Measurements from ENCODE around the gene ATP5PB.

Gene ATP5PB

GRCh38 chr1:111476214-111476613 is 26.9 kb downstream of the ATP5PB start:
- DNase-seq: no peak

GRCh38 chr1:111476761-111477309 is 27.6 kb downstream of the ATP5PB start:
- DNase-seq: no peak

GRCh38 chr1:111480674-111481073 is 31.4 kb downstream of the ATP5PB start:
- DNase-seq: no peak

- DNase-seq: no peak
These were observed 32.3 kb downstream of the ATP5PB start for GRCh38 chr1:111481387-111482221.

GRCh38 chr1:111483166-111483565 is 33.9 kb downstream of the ATP5PB start:
- no peak for DNase-seq

- DNase-seq: no peak
These were observed 34.6 kb downstream of the ATP5PB start for GRCh38 chr1:111483876-111484275.

GRCh38 chr1:111484391-111485026 is 35.2 kb downstream of the ATP5PB start:
- no peak for DNase-seq

- no peak for DNase-seq
These were observed 37.2 kb downstream of the ATP5PB start for GRCh38 chr1:111486431-111486830.

GRCh38 chr1:111487133-111487532 is 37.9 kb downstream of the ATP5PB start:
- DNase-seq: no peak

GRCh38 chr1:111488669-111489068 is 39.4 kb downstream of the ATP5PB start:
- DNase-seq: no peak

GRCh38 chr1:111489604-111490003 is 40.3 kb downstream of the ATP5PB start:
- DNase-seq: no peak

- no peak for DNase-seq
These were observed 41.0 kb downstream of the ATP5PB start for GRCh38 chr1:111490220-111490619.

GRCh38 chr1:111491070-111491469 is 41.8 kb downstream of the ATP5PB start:
- DNase-seq: no peak

- no peak for DNase-seq
These were observed 47.1 kb downstream of the ATP5PB start for GRCh38 chr1:111496398-111496797.

GRCh38 chr1:111497592-111497991 is 48.3 kb downstream of the ATP5PB start:
- no peak for DNase-seq

GRCh38 chr1:111499026-111499785 is 49.9 kb downstream of the ATP5PB start:
- DNase-seq: no peak

GRCh38 chr1:111501645-111502044 is 52.4 kb downstream of the ATP5PB start:
- no peak for DNase-seq

- no peak for DNase-seq
These were observed 54.4 kb downstream of the ATP5PB start, which contains the start of the genes ADORA3 and TMIGD3 for GRCh38 chr1:111503585-111504060. TSS of gene ADORA3 (minus strand) at chr1:111503633. CDS start at chr1:111503354, 279 bp downstream. TSS of gene TMIGD3 (minus strand) at chr1:111503633. CDS start at chr1:111503354, 279 bp downstream.

GRCh38 chr1:111504097-111504496 is 54.8 kb downstream of the ATP5PB start:
- DNase-seq: no peak

GRCh38 chr1:111505641-111506119 is 56.4 kb downstream of the ATP5PB start:
- no peak for DNase-seq

GRCh38 chr1:111506561-111506960 is 57.3 kb downstream of the ATP5PB start:
- DNase-seq: no peak

- DNase-seq: no peak
These were observed 58.3 kb downstream of the ATP5PB start for GRCh38 chr1:111507411-111508201.
